CD4-positive, alpha-beta T cell (primary cell): Measurements from ENCODE around the gene SLC44A1. TPM values are rescaled to one million over a fixed set of nuclear protein-coding genes. Genes with fewer than 3 reads are reported as not detected.

Experiments
- ATAC-seq: fragments of 200-7000 bp; cut with Tn5 transposase; one replicate; pipeline ENCODE4 v1.10.0; 2022; ENCODE audit warnings: mild to moderate bottlenecking; ENCODE audit not compliant: poor library complexity
- CTCF ChIA-PET: fragments of 350-600 bp; sonication (Branson Sonifier 250); formaldehyde crosslinking; loops from one replicate; lab custom pipeline; 2021; ENCODE audit warnings: antibody characterized with exemption, inconsistent platforms; lab: Charles Lee
- POLR2A ChIA-PET: fragments of 350-600 bp; sonication (Branson Sonifier 250); formaldehyde crosslinking; loops from one replicate; lab custom pipeline; 2021; ENCODE audit warnings: antibody characterized with exemption, inconsistent platforms; lab: Charles Lee
- DNase-seq, 14 experiments: peaks; one replicate each; pipeline ENCODE4 v3.0.0-alpha.2; 2013 to 2020; ENCODE audit warnings: mixed read lengths in 2 of 14
- H3K27ac ChIP-seq, 2 donors: one replicate each; pipeline versions ENCODE4 v1.5.1 to v1.7.0; 2013; ENCODE audit warnings: low read length in 2 of 2, low read depth in 1 of 2, mild to moderate bottlenecking in 1 of 2
- H3K27me3 ChIP-seq, 2 experiments: 1 replicate in 1 of 2; 2 replicates in 1 of 2; pipeline versions ENCODE4 v1.6.1 to v1.7.0; 2013; ENCODE audit warnings: low read length in 2 of 2, control low read depth in 1 of 2, mild to moderate bottlenecking in 1 of 2, moderate library complexity in 1 of 2; ENCODE audit not compliant: insufficient read depth in 2 of 2, control insufficient read depth in 1 of 2
- H3K36me3 ChIP-seq: one replicate; pipeline ENCODE4 v1.6.1; 2013; ENCODE audit warnings: low read length, control low read depth; ENCODE audit not compliant: insufficient read depth
- H3K4me1 ChIP-seq: one replicate; pipeline ENCODE4 v1.6.1; 2013; ENCODE audit warnings: low read length, control low read depth; ENCODE audit not compliant: insufficient read depth
- H3K4me3 ChIP-seq: one replicate; pipeline ENCODE4 v1.5.1; 2013; ENCODE audit warnings: mild to moderate bottlenecking, low read length, moderate library complexity
- H3K9me3 ChIP-seq, 2 experiments: 1 replicate in 1 of 2; 2 replicates in 1 of 2; pipeline versions ENCODE4 v1.6.1 to v1.7.0; 2013; ENCODE audit warnings: low read length in 2 of 2, mild to moderate bottlenecking in 2 of 2, control low read depth in 1 of 2, moderate library complexity in 1 of 2; ENCODE audit not compliant: control insufficient read depth in 1 of 2, insufficient read depth in 1 of 2
- H3K27ac Mint-ChIP-seq: one replicate; pipeline ENCODE4 v1.8.0; 2020; ENCODE audit warnings: mixed read lengths
- H3K27me3 Mint-ChIP-seq: one replicate; pipeline ENCODE4 v1.8.0; 2021; ENCODE audit warnings: mixed read lengths
- H3K36me3 Mint-ChIP-seq: one replicate; pipeline ENCODE4 v1.8.0; 2021; ENCODE audit warnings: low read depth, mixed read lengths
- H3K4me1 Mint-ChIP-seq: one replicate; pipeline ENCODE4 v1.8.0; 2021; ENCODE audit warnings: low read depth, mixed read lengths
- H3K4me3 Mint-ChIP-seq: one replicate; pipeline ENCODE4 v1.8.0; 2020; ENCODE audit warnings: mild to moderate bottlenecking, mixed read lengths
- H3K9me3 Mint-ChIP-seq: one replicate; pipeline ENCODE4 v1.8.0; 2020; ENCODE audit warnings: mixed read lengths
- intact Hi-C, 2 experiments: fragments of 100-400 bp; cut with DNase I in 1 of 2; cut with micrococcal nuclease in 1 of 2; formaldehyde crosslinking; loops; one replicate each; pipeline versions ENCODE4 v1.15.1 to v1.9.0; 2023 to 2025; cut with DNase I, micrococcal nuclease
- total RNA-seq, 174 experiments: library from RNA in 2 of 174; stranded (reverse) in 2 of 174; gene quantifications; one replicate each; pipeline ENCODE4 v1.2.3 and lab custom pipeline; 2021 to 2026
- TF ChIP-seq, protein P1 (sequence below): fragments of 200-600 bp; IDR thresholded peaks from one replicate; pipeline ENCODE4 v1.8.0; 2022; ENCODE audit warnings: antibody characterized with exemption, mild to moderate bottlenecking

Gene SLC44A1
- total RNA-seq, 2 experiments from 2014 or later, result 5.1 to 5.9 TPM

DNA sequence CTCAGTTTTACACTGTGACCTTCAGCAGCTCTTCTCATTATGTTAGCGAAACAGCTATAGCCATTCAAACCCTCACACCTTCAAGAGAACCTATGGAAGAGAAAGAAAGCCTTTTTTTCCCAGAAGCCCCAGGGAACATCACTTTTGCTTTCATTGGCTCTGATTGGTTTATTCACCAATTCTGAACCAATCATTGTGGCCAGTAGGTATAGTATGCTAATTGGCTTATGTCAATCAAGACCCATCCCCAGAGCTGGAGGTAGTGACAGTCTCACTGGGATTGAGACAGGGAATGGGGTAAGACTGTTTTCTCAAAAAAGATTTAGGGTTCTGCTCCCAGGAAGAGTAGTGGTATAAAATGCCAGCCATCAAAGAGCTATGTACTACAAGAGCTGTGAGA lies 129.3 kb downstream of the SLC44A1 start:
- Histone ChIP-seq H3K27me3 (no peaks in the 10 kb centered on the region), H3K4me3 (no peak overlapping the region), H3K36me3 (no peaks in the 10 kb centered on the region), H3K9me3 (no peaks in the 10 kb centered on the region), H3K4me1 (no peaks in the 10 kb centered on the region), H3K27ac (no peak overlapping the region)
- DNase-seq (no peak), ATAC-seq (no peak)
- ChIA-PET POLR2A (no interaction called here), CTCF (interaction anchor here (1.3 kb wide), 1 partner anchor 33 kb away, joined by 3 read pairs; no protein-coding TSS in a partner anchor)
- intact Hi-C loops, result no loop called here
- H3K9me3 Mint-ChIP-seq, result no peaks in the 10 kb centered on the region
- H3K36me3 Mint-ChIP-seq, result peaks cover 55% of the 10 kb centered on the region
- no peaks in the 10 kb centered on the region for H3K4me1 Mint-ChIP-seq
- H3K27me3 Mint-ChIP-seq, result no peaks in the 10 kb centered on the region
- H3K4me3 Mint-ChIP-seq, result no peak overlapping the region
- H3K27ac Mint-ChIP-seq, result no peak overlapping the region
- TF ChIP-seq, protein P1, sequence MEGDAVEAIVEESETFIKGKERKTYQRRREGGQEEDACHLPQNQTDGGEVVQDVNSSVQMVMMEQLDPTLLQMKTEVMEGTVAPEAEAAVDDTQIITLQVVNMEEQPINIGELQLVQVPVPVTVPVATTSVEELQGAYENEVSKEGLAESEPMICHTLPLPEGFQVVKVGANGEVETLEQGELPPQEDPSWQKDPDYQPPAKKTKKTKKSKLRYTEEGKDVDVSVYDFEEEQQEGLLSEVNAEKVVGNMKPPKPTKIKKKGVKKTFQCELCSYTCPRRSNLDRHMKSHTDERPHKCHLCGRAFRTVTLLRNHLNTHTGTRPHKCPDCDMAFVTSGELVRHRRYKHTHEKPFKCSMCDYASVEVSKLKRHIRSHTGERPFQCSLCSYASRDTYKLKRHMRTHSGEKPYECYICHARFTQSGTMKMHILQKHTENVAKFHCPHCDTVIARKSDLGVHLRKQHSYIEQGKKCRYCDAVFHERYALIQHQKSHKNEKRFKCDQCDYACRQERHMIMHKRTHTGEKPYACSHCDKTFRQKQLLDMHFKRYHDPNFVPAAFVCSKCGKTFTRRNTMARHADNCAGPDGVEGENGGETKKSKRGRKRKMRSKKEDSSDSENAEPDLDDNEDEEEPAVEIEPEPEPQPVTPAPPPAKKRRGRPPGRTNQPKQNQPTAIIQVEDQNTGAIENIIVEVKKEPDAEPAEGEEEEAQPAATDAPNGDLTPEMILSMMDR, result no peak

DNA sequence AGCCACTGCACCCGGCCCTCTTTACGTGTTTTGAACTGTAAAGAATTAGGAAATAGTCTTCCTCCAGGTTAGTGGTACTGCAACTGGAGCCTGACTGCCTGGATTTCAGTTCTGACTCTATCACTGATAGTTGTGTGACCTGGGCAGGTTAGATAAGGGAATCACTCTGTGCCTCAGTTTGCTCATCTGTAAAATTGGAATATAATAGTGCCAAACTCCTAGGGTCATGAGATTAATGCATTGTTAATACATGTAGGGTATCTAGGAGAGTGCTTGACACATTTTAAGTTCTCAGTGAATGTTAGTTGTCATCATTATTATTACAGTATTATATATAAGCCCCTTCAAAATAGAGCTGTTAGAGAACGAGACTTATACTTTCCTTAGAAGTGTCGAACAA lies 130.9 kb downstream of the SLC44A1 start:
- ATAC-seq, result no peak
- CTCF ChIA-PET, result no interaction called here

DNA sequence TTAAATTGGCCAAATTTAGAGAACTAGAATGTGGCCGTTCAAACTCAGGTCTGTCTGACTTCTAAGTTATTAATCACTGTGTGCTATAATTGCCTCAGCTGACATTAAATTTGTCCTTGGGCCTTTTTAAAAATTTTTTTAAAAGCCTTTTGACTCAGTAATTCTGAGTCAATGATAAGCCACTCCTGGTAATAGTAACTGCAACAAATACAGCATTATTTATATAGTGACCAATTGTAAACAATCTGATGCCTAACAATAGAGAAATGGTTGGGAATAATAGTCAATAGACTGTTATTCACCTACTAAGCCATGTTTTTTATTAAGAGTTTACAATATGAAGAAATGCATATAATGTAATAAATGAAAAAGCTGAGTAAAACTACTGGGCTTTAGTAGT lies 132.4 kb downstream of the SLC44A1 start:
- no peak for ATAC-seq
- Mint-ChIP-seq H3K4me3 (no peak overlapping the region), H3K9me3 (no peaks in the 10 kb centered on the region), H3K4me1 (no peaks in the 10 kb centered on the region), H3K36me3 (peaks cover 40% of the 10 kb centered on the region), H3K27me3 (no peaks in the 10 kb centered on the region), H3K27ac (no peak overlapping the region)
- H3K27me3 ChIP-seq, result no peaks in the 10 kb centered on the region
- H3K9me3 ChIP-seq, result no peaks in the 10 kb centered on the region
- POLR2A ChIA-PET, result no interaction called here
- DNase-seq, result no peak
- CTCF ChIA-PET, result no interaction called here
- TF ChIP-seq, protein P1, result no peak
- no peaks in the 10 kb centered on the region for H3K4me1 ChIP-seq
- intact Hi-C loops, result no loop called here
- no peak overlapping the region for H3K4me3 ChIP-seq
- H3K36me3 ChIP-seq, result no peaks in the 10 kb centered on the region
- H3K27ac ChIP-seq, result no peak overlapping the region

More for the DNA sequence above, 130.9 kb downstream of the SLC44A1 start:
- Histone ChIP-seq H3K4me1 (no peaks in the 10 kb centered on the region), H3K27me3 (no peaks in the 10 kb centered on the region), H3K9me3 (no peaks in the 10 kb centered on the region), H3K36me3 (no peaks in the 10 kb centered on the region), H3K27ac (no peak overlapping the region), H3K4me3 (no peak overlapping the region)
- H3K27me3 Mint-ChIP-seq, result no peaks in the 10 kb centered on the region
- no peak for DNase-seq
- no peak overlapping the region for H3K27ac Mint-ChIP-seq
- POLR2A ChIA-PET, result no interaction called here
- H3K4me3 Mint-ChIP-seq, result no peak overlapping the region
- TF ChIP-seq, protein P1, result no peak
- intact Hi-C loops, result no loop called here
- H3K4me1 Mint-ChIP-seq, result no peaks in the 10 kb centered on the region
- peaks cover 49% of the 10 kb centered on the region for H3K36me3 Mint-ChIP-seq
- H3K9me3 Mint-ChIP-seq, result no peaks in the 10 kb centered on the region
